ENCODE data around the gene PSTK. TPM values are rescaled to one million over a fixed set of nuclear protein-coding genes. Genes with fewer than 3 reads are reported as not detected.

PSTK gene
- total and polyA plus RNA-seq, 2 of the 13 experiments (the other 11 are each of a cell fraction or from before 2014, with no cell fraction given) = 8.2 to 9.3 TPM

GRCh38 chr10:122954731-122955050 is 25.5 kb upstream of the PSTK start (continued):
- TF ChIP-seq, protein P1, sequence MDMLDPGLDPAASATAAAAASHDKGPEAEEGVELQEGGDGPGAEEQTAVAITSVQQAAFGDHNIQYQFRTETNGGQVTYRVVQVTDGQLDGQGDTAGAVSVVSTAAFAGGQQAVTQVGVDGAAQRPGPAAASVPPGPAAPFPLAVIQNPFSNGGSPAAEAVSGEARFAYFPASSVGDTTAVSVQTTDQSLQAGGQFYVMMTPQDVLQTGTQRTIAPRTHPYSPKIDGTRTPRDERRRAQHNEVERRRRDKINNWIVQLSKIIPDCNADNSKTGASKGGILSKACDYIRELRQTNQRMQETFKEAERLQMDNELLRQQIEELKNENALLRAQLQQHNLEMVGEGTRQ (IDR thresholded peaks at IDR 0.05; ENCODE audit: low read depth, low read length) = no peak
- TF ChIP-seq, protein P1 (CRISPR knock-in tag; IDR thresholded peaks at IDR 0.05; ENCODE audit: borderline replicate concordance) = no peak
- TF ChIP-seq DNMT1 (CRISPR knock-in tag; IDR thresholded peaks at IDR 0.05) (0 out of 2 replicates have a peak, but pooled peaks have one; percentile 40), ATRX (CRISPR knock-in tag; IDR thresholded peaks at IDR 0.05; ENCODE audit: borderline replicate concordance) (no peak), FIP1L1 (IDR thresholded peaks at IDR 0.05; ENCODE audit: borderline replicate concordance, insufficient read depth, low read depth, low read length) (no peak)
- TF ChIP-seq, protein P2, sequence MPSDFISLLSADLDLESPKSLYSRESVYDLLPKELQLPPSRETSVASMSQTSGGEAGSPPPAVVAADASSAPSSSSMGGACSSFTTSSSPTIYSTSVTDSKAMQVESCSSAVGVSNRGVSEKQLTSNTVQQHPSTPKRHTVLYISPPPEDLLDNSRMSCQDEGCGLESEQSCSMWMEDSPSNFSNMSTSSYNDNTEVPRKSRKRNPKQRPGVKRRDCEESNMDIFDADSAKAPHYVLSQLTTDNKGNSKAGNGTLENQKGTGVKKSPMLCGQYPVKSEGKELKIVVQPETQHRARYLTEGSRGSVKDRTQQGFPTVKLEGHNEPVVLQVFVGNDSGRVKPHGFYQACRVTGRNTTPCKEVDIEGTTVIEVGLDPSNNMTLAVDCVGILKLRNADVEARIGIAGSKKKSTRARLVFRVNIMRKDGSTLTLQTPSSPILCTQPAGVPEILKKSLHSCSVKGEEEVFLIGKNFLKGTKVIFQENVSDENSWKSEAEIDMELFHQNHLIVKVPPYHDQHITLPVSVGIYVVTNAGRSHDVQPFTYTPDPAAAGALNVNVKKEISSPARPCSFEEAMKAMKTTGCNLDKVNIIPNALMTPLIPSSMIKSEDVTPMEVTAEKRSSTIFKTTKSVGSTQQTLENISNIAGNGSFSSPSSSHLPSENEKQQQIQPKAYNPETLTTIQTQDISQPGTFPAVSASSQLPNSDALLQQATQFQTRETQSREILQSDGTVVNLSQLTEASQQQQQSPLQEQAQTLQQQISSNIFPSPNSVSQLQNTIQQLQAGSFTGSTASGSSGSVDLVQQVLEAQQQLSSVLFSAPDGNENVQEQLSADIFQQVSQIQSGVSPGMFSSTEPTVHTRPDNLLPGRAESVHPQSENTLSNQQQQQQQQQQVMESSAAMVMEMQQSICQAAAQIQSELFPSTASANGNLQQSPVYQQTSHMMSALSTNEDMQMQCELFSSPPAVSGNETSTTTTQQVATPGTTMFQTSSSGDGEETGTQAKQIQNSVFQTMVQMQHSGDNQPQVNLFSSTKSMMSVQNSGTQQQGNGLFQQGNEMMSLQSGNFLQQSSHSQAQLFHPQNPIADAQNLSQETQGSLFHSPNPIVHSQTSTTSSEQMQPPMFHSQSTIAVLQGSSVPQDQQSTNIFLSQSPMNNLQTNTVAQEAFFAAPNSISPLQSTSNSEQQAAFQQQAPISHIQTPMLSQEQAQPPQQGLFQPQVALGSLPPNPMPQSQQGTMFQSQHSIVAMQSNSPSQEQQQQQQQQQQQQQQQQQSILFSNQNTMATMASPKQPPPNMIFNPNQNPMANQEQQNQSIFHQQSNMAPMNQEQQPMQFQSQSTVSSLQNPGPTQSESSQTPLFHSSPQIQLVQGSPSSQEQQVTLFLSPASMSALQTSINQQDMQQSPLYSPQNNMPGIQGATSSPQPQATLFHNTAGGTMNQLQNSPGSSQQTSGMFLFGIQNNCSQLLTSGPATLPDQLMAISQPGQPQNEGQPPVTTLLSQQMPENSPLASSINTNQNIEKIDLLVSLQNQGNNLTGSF (CRISPR knock-in tag; IDR thresholded peaks at IDR 0.05) = no peak
- TF ChIP-seq, protein P3, sequence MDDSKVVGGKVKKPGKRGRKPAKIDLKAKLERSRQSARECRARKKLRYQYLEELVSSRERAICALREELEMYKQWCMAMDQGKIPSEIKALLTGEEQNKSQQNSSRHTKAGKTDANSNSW (CRISPR knock-in tag; IDR thresholded peaks at IDR 0.05; ENCODE audit: borderline replicate concordance) = no peak
